K562 (cell line): ENCODE measurements around the gene VPS13D. TPM values are rescaled to one million over a fixed set of nuclear protein-coding genes. Genes with fewer than 3 reads are reported as not detected.

Experiments
- FOSL1 ChIP-seq: fragments of 200-800 bp; sonication (Bioruptor generic); conservative IDR thresholded peaks from 2 replicates; pipeline ENCODE4 v1.6.1; 2016; ENCODE audit warnings: missing genetic modification characterization, missing compliant biosample characterization
- NR2C1 ChIP-seq, 2 experiments: fragments of 450-650 bp; IDR thresholded peaks; 2 replicates each; pipeline ENCODE4 v1.6.1; 2017; ENCODE audit warnings: mild to moderate bottlenecking in 2 of 2, antibody characterized with exemption in 1 of 2, inconsistent platforms in 1 of 2, missing compliant biosample characterization in 1 of 2, missing genetic modification characterization in 1 of 2
- PRMT5 ChIP-seq: sonication (generic); formaldehyde crosslinking; IDR thresholded peaks from 2 replicates; pipeline ENCODE4 v1.5.0; 2020; ENCODE audit warnings: missing genetic modification reagents
- RFX1 ChIP-seq: fragments of 450-650 bp; IDR thresholded peaks from 2 replicates; pipeline ENCODE4 v1.6.1; 2016; ENCODE audit warnings: mild to moderate bottlenecking, moderate library complexity
- RNF219 ChIP-seq: fragments of 250-450 bp; sonication (Bioruptor Pico); IDR thresholded peaks from 2 replicates; pipeline ENCODE4 v1.5.0; 2022; ENCODE audit warnings: mild to moderate bottlenecking
- SMAD4 ChIP-seq: fragments of 250-450 bp; sonication (Bioruptor Pico); conservative IDR thresholded peaks from 2 replicates; pipeline ENCODE4 v1.8.0; 2021; ENCODE audit warnings: inconsistent platforms, mild to moderate bottlenecking, moderate library complexity
- USF2 ChIP-seq: sonication (generic); formaldehyde crosslinking; IDR thresholded peaks from 2 replicates; pipeline ENCODE4 v1.5.0; 2020; ENCODE audit warnings: missing genetic modification reagents
- ZNF280B ChIP-seq: fragments of 250-450 bp; sonication (Bioruptor Pico); IDR thresholded peaks from 2 replicates; pipeline ENCODE4 v1.5.1; 2021; ENCODE audit warnings: mild to moderate bottlenecking
- polyA plus RNA-seq, 8 experiments: library from polyadenylated mRNA; depleted of rRNA in 4 of 8; stranded (reverse) in 5 of 8; unstranded in 3 of 8; fragments of >200 nt; fragmentation: Nextera tagmentation in 2 of 8; fragmentation: Illumina TruSeq in 1 of 8; extraction: Ambion mirVana in 2 of 8; extraction: Trizol in 1 of 8; gene quantifications; 2 replicates each; pipeline versions ENCODE4 v1.2.1 to v1.2.3, GENCODE V29; 2011 to 2014; ENCODE audit warnings: inconsistent platforms in 1 of 8, missing spikeins in 1 of 8
- total RNA-seq, 7 experiments: library from RNA; depleted of rRNA in 6 of 7; stranded (reverse); fragments of >200 nt in 6 of 7; fragmentation: Illumina TruSeq in 2 of 7; extraction: Trizol in 2 of 7; gene quantifications; 2 replicates each; pipeline versions ENCODE4 v1.2.1 to v1.2.3, GENCODE V29; 2011 to 2021; ENCODE audit warnings: low replicate concordance in 1 of 7
- TF ChIP-seq, protein P1 (sequence below), 2 experiments: fragments of 450-650 bp in 1 of 2; sonication (generic) in 1 of 2; formaldehyde crosslinking; conservative IDR thresholded peaks; 2 replicates each; pipeline versions ENCODE4 v1.4.0 to v1.8.1; 2020 to 2022; ENCODE audit warnings: mild to moderate bottlenecking in 1 of 2, missing genetic modification reagents in 1 of 2
- TF ChIP-seq, protein P2 (sequence below), 2 experiments: fragments of 450-650 bp; formaldehyde crosslinking in 1 of 2; IDR thresholded peaks; 2 replicates each; pipeline versions ENCODE4 v1.4.0 to v1.6.1; 2014 to 2020; ENCODE audit warnings: mild to moderate bottlenecking in 2 of 2, borderline replicate concordance in 1 of 2, low read depth in 1 of 2

VPS13D gene
- total and polyA plus RNA-seq, 9 of the 15 experiments (the other 6 are each of a cell fraction or from before 2014, with no cell fraction given): 6.1 to 51.5 (median 38.5) TPM

GRCh38 chr1:12472798-12473551 lies 243.1 kb downstream of the VPS13D start (continued):
- TF ChIP-seq PRMT5 (CRISPR knock-in tag) (no peak), FOSL1 (tag) (peak; percentile 18), USF2 (no peak), RFX1 (no peak; the same call in 1 of the 2 replicates), NR2C1 (IDR thresholded peaks at IDR 0.05) (0 out of 2 replicates have a peak, but pooled peaks have one; percentile 5), NR2C1 (tag; IDR thresholded peaks at IDR 0.05) (peak; percentile 36; the same call in 1 of the 2 replicates), ZNF280B (no peak), RNF219 (CRISPR knock-in tag) (no peak), SMAD4 (peak; percentile 69)
- TF ChIP-seq, protein P1, sequence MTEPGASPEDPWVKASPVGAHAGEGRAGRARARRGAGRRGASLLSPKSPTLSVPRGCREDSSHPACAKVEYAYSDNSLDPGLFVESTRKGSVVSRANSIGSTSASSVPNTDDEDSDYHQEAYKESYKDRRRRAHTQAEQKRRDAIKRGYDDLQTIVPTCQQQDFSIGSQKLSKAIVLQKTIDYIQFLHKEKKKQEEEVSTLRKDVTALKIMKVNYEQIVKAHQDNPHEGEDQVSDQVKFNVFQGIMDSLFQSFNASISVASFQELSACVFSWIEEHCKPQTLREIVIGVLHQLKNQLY (CRISPR knock-in tag; conservative IDR thresholded peaks at IDR 0.05): no peak
- TF ChIP-seq, protein P2, sequence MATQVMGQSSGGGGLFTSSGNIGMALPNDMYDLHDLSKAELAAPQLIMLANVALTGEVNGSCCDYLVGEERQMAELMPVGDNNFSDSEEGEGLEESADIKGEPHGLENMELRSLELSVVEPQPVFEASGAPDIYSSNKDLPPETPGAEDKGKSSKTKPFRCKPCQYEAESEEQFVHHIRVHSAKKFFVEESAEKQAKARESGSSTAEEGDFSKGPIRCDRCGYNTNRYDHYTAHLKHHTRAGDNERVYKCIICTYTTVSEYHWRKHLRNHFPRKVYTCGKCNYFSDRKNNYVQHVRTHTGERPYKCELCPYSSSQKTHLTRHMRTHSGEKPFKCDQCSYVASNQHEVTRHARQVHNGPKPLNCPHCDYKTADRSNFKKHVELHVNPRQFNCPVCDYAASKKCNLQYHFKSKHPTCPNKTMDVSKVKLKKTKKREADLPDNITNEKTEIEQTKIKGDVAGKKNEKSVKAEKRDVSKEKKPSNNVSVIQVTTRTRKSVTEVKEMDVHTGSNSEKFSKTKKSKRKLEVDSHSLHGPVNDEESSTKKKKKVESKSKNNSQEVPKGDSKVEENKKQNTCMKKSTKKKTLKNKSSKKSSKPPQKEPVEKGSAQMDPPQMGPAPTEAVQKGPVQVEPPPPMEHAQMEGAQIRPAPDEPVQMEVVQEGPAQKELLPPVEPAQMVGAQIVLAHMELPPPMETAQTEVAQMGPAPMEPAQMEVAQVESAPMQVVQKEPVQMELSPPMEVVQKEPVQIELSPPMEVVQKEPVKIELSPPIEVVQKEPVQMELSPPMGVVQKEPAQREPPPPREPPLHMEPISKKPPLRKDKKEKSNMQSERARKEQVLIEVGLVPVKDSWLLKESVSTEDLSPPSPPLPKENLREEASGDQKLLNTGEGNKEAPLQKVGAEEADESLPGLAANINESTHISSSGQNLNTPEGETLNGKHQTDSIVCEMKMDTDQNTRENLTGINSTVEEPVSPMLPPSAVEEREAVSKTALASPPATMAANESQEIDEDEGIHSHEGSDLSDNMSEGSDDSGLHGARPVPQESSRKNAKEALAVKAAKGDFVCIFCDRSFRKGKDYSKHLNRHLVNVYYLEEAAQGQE (IDR thresholded peaks at IDR 0.05; ENCODE audit: borderline replicate concordance): no peak
- TF ChIP-seq, protein P2 (CRISPR knock-in tag; IDR thresholded peaks at IDR 0.05; ENCODE audit: low read depth): no peak
